DOHH2 (cell line): ENCODE results near the gene ADNP2.

ENCODE experiments used
- CTCF ChIP-seq: fragments of 200-600 bp; sonication (generic); IDR thresholded peaks from one replicate; pipeline ENCODE4 v1.5.1; 2014; ENCODE audit warnings: antibody characterized with exemption, mild to moderate bottlenecking, low read depth, low read length; ENCODE audit not compliant: poor library complexity, severe bottlenecking
- EZH2phosphoT487 ChIP-seq: fragments of 200-600 bp; sonication (generic); IDR thresholded peaks from 2 replicates; pipeline ENCODE4 v1.6.1; 2017; ENCODE audit warnings: borderline replicate concordance, mild to moderate bottlenecking, antibody characterized with exemption, low read length, moderate library complexity, mixed read lengths

GRCh38 chr18:80108739-80109675, at the start of gene ADNP2:
- TF ChIP-seq CTCF (no peak), EZH2phosphoT487 (no peak)
